ENCODE data around the gene GFOD2. TPM values are rescaled to one million over a fixed set of nuclear protein-coding genes. Genes with fewer than 3 reads are reported as not detected.

The GFOD2 gene
- polyA plus RNA-seq, 3 donors = 3.7 to 9.4 (median 3.8) TPM

DNA sequence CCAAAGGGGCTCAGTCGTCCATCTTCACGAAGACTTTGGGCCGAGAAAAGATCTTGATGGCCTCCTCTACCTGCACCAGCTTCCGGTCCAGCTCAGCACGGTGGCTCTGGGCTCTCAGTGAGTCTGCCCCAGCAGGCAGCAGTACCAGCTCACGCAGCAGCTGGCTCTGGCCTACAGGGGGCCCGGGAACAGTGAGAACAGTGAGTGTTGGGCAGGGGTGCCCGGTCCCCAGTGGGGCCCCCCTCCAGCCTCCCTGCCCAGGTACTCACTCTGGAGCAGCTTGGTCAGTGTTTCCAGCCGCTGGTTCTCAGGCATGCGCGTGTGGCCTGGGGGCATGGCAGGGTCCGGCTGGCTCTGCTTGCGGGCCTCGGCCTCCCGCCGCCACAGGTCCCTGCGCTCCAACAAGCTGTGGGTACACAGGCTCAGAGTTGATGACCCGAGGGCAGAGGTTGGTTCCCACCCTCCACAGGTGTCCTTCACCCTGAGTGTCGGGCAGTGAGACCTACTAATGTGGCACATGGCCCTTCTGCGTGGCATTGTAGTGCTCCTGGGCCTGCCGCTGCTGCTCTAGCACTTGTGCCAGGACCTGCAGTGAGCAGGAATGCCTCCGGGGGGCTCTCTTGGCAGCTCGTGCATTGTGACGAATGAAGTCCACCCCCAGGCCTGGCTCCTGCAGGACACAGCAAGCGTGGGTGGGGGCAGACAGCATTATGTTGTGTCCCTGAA, 55.8 kb downstream of the GFOD2 start:
- Histone ChIP-seq H3K27ac (ENCODE audit: low read depth in 1 of 2, low read length in 2 of 2) (no peak overlapping the region), H3K4me1 (ENCODE audit: control insufficient read depth in 1 of 2, insufficient read depth in 2 of 2, low read length in 2 of 2) (peaks cover 41 to 57% of the 10 kb centered on the region in 2 donors), H3K4me3 (replicated peaks in 1 of 3; ENCODE audit: low read depth in 2 of 3, low read length in 3 of 3) (no peak overlapping the region), H3K79me2 (ENCODE audit: insufficient read depth, low read length) (peaks cover 8% of the 10 kb centered on the region), H3K9me3 (replicated peaks in 1 of 2; ENCODE audit: control insufficient read depth in 1 of 2, insufficient read depth in 1 of 2, low read length in 2 of 2) (no peaks in the 10 kb centered on the region), H3K36me3 (replicated peaks in 1 of 2; ENCODE audit: control insufficient read depth in 1 of 2, insufficient read depth in 2 of 2, low read length in 2 of 2) (no peaks in the 10 kb centered on the region), H3K27me3 (ENCODE audit: control insufficient read depth in 2 of 2, insufficient read depth in 2 of 2, low read length in 2 of 2) (peaks cover 0 to 5% of the 10 kb centered on the region in 2 donors), H4K20me1 (ENCODE audit: insufficient read depth, low read length) (no peaks in the 10 kb centered on the region), H2AFZ (ENCODE audit: insufficient read depth, low read depth, low read length, poor library complexity, severe bottlenecking) (no peak overlapping the region), H3K4me2 (replicated peaks; ENCODE audit: extremely low read depth, low read length, poor library complexity, severe bottlenecking) (no peak overlapping the region), H3K9ac (ENCODE audit: insufficient read depth, low read length, poor library complexity, severe bottlenecking) (no peak overlapping the region)
- Mint-ChIP-seq H3K36me3 (peaks cover 7 to 11% of the 10 kb centered on the region in 2 donors), H3K27ac (no peak overlapping the region), H3K4me1 (peaks cover 36% of the 10 kb centered on the region), H3K4me3 (no peak overlapping the region), H3K27me3 (ENCODE audit: low read depth in 3 of 3) (peaks cover 8 to 10% (median 8%) of the 10 kb centered on the region in 3 donors), H3K9me3 (no peaks in the 10 kb centered on the region)
- WGBS (ENCODE audit: insufficient coverage) = 94% methylated on average over 23 of the region's 25 CpGs
- DNase-seq = no peak
- intact Hi-C loops (cut with micrococcal nuclease) = loop anchor here (10.0 kb wide), 5 partner anchors 139 to 421 kb away; partner anchors contain the start of genes CENPT (in 1 of the 2), NFATC3 (in 1 of the 2), NUTF2 (in 1 of the 2) and RANBP10 (in 1 of the 2)
- TF ChIP-seq, protein P1, sequence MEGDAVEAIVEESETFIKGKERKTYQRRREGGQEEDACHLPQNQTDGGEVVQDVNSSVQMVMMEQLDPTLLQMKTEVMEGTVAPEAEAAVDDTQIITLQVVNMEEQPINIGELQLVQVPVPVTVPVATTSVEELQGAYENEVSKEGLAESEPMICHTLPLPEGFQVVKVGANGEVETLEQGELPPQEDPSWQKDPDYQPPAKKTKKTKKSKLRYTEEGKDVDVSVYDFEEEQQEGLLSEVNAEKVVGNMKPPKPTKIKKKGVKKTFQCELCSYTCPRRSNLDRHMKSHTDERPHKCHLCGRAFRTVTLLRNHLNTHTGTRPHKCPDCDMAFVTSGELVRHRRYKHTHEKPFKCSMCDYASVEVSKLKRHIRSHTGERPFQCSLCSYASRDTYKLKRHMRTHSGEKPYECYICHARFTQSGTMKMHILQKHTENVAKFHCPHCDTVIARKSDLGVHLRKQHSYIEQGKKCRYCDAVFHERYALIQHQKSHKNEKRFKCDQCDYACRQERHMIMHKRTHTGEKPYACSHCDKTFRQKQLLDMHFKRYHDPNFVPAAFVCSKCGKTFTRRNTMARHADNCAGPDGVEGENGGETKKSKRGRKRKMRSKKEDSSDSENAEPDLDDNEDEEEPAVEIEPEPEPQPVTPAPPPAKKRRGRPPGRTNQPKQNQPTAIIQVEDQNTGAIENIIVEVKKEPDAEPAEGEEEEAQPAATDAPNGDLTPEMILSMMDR (IDR thresholded peaks at IDR 0.05) = peak; percentile 57

DNA sequence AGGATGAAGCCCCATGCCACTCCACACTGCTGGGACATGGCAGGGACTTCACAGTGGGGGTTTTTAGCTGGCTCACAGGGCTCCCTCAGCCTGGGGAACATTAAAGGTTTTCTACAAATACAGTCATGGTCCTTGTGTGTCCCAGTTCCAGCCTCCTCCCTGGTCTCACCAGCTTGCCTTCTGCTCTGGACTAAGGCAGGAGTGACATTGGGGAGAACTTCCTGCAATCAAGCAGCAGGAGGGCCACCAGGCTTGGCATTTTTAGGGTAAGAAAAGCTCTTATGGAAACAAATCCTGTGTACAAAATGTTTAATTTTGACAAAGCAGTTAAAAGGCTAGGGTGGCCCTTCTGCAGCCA, 56.5 kb downstream of the GFOD2 start:
- Histone ChIP-seq H3K4me2 (replicated peaks; ENCODE audit: extremely low read depth, low read length, poor library complexity, severe bottlenecking) (no peak overlapping the region), H3K36me3 (replicated peaks in 1 of 2; ENCODE audit: control insufficient read depth in 1 of 2, insufficient read depth in 2 of 2, low read length in 2 of 2) (peaks cover 0 to 2% of the 10 kb centered on the region in 2 donors), H3K4me3 (replicated peaks in 1 of 3; ENCODE audit: low read depth in 2 of 3, low read length in 3 of 3) (no peak overlapping the region), H3K27ac (ENCODE audit: low read depth in 1 of 2, low read length in 2 of 2) (no peak overlapping the region), H3K27me3 (ENCODE audit: control insufficient read depth in 2 of 2, insufficient read depth in 2 of 2, low read length in 2 of 2) (peaks cover 0 to 5% of the 10 kb centered on the region in 2 donors), H3K79me2 (ENCODE audit: insufficient read depth, low read length) (peaks cover 8% of the 10 kb centered on the region), H4K20me1 (ENCODE audit: insufficient read depth, low read length) (no peaks in the 10 kb centered on the region), H2AFZ (ENCODE audit: insufficient read depth, low read depth, low read length, poor library complexity, severe bottlenecking) (no peak overlapping the region), H3K4me1 (ENCODE audit: control insufficient read depth in 1 of 2, insufficient read depth in 2 of 2, low read length in 2 of 2) (peaks cover 35 to 50% of the 10 kb centered on the region in 2 donors), H3K9me3 (replicated peaks in 1 of 2; ENCODE audit: control insufficient read depth in 1 of 2, insufficient read depth in 1 of 2, low read length in 2 of 2) (no peaks in the 10 kb centered on the region), H3K9ac (ENCODE audit: insufficient read depth, low read length, poor library complexity, severe bottlenecking) (no peak overlapping the region)
- DNase-seq = no peak
- Mint-ChIP-seq H3K36me3 (peaks cover 12 to 13% of the 10 kb centered on the region in 2 donors), H3K27ac (no peak overlapping the region), H3K4me1 (peaks cover 32% of the 10 kb centered on the region), H3K4me3 (no peak overlapping the region), H3K9me3 (no peaks in the 10 kb centered on the region), H3K27me3 (ENCODE audit: low read depth in 3 of 3) (peaks cover 8 to 10% (median 8%) of the 10 kb centered on the region in 3 donors)
- TF ChIP-seq, protein P1 (IDR thresholded peaks at IDR 0.05) = no peak
- intact Hi-C loops (cut with micrococcal nuclease) = loop anchor here (10.0 kb wide), 5 partner anchors 138 to 422 kb away; partner anchors contain the start of genes CENPT (in 1 of the 2), NFATC3 (in 1 of the 2), NUTF2 (in 1 of the 2) and RANBP10 (in 1 of the 2)
